CD1c-positive myeloid dendritic cell (primary cell): ENCODE data around the gene C13orf46.

Source experiments
- DNase-seq: peaks from one replicate; pipeline ENCODE4 v3.0.0-alpha.2; 2016; ENCODE audit errors: extremely low spot score

Gene C13orf46

GRCh38 chr13:113971471-113972231, 2.2 kb downstream of the C13orf46 start:
- DNase-seq = no peak

- no peak for DNase-seq
These were observed 2.9 kb downstream of the C13orf46 start for GRCh38 chr13:113970810-113971470.

GRCh38 chr13:113969973-113970611, 3.8 kb downstream of the C13orf46 start:
- no peak for DNase-seq

GRCh38 chr13:113969311-113969972, 4.4 kb downstream of the C13orf46 start:
- DNase-seq = no peak

- no peak for DNase-seq
These were observed 5.2 kb downstream of the C13orf46 start for GRCh38 chr13:113968463-113969310.

GRCh38 chr13:113967729-113968462, 6.0 kb downstream of the C13orf46 start:
- DNase-seq = no peak

GRCh38 chr13:113967206-113967720, 6.6 kb downstream of the C13orf46 start:
- no peak for DNase-seq

GRCh38 chr13:113965968-113966884, 7.7 kb downstream of the C13orf46 start:
- DNase-seq = no peak

- DNase-seq = no peak
These were observed 8.4 kb downstream of the C13orf46 start for GRCh38 chr13:113965383-113965874.

GRCh38 chr13:113964251-113964995, 9.5 kb downstream of the C13orf46 start:
- no peak for DNase-seq

GRCh38 chr13:113963376-113963775, 10.5 kb downstream of the C13orf46 start:
- DNase-seq = no peak

GRCh38 chr13:113962975-113963374, 10.9 kb downstream of the C13orf46 start:
- DNase-seq = no peak

GRCh38 chr13:113962386-113962785, 11.5 kb downstream of the C13orf46 start:
- DNase-seq = no peak

GRCh38 chr13:113960276-113960948, 13.5 kb downstream of the C13orf46 start:
- DNase-seq = no peak

- DNase-seq = peak; percentile 4
These were observed 14.7 kb downstream of the C13orf46 start for GRCh38 chr13:113959198-113959597.

GRCh38 chr13:113958373-113958772, 15.5 kb downstream of the C13orf46 start:
- no peak for DNase-seq

- DNase-seq = no peak
These were observed 17.3 kb downstream of the C13orf46 start for GRCh38 chr13:113956571-113956970.

GRCh38 chr13:113955691-113956090, 18.2 kb downstream of the C13orf46 start:
- DNase-seq = no peak
